HG02885 (cell line): ENCODE measurements around the gene WNT16.

Source experiments
- ATAC-seq: cut with Tn5 transposase; IDR thresholded peaks from one replicate; pipeline ENCODE4 v1.9.1; 2021; ENCODE audit warnings: mild to moderate bottlenecking; ENCODE audit not compliant: unreplicated experiment, poor library complexity

WNT16 gene

GRCh38 chr7:121385800-121386179 is 57.0 kb downstream of the WNT16 start:
- peak; percentile 87 for ATAC-seq

GRCh38 chr7:121388950-121389349 is 60.1 kb downstream of the WNT16 start:
- ATAC-seq, result no peak

GRCh38 chr7:121390109-121390508 is 61.3 kb downstream of the WNT16 start:
- no peak for ATAC-seq

GRCh38 chr7:121390617-121391016 is 61.8 kb downstream of the WNT16 start:
- no peak for ATAC-seq
